Stimulated activated CD4-positive, alpha-beta T cell treated with anti-CD3 and anti-CD28 coated beads, Interleukin-15, amount 100 ng/mL, for 1 hour (primary cell): ENCODE measurements around the gene PSORS1C2.
A peak's percentile ranks its signal among the peaks of the same experiment; 100 is the strongest.

Source experiments
- DNase-seq, 2 donors: peaks; one replicate each; pipeline ENCODE4 v3.0.0-alpha.2; 2020; ENCODE audit warnings: low read depth in 1 of 2, low spot score in 1 of 2

Gene PSORS1C2

GRCh38 chr6:31114970-31115849 is 23.7 kb downstream of the PSORS1C2 start:
- DNase-seq: no peak

- no peak for DNase-seq
Observed at GRCh38 chr6:31114541-31114878, 24.4 kb downstream of the PSORS1C2 start, which contains the start of gene PSORS1C1. Gene PSORS1C1 (plus strand): TSS chr6:31114800. CDS start chr6:31129633, 14,833 bp downstream.

GRCh38 chr6:31113861-31114540 is 24.9 kb downstream of the PSORS1C2 start:
- no peak for DNase-seq

- no peak for DNase-seq
Observed at GRCh38 chr6:31112478-31112877, 26.4 kb downstream of the PSORS1C2 start, which contains the start of gene C6orf15. Gene C6orf15 (minus strand): TSS chr6:31112575. CDS start chr6:31112555, 20 bp downstream.

GRCh38 chr6:31111712-31112111 is 27.2 kb downstream of the PSORS1C2 start:
- DNase-seq: no peak

GRCh38 chr6:31110825-31111582 is 27.9 kb downstream of the PSORS1C2 start:
- DNase-seq: no peak

GRCh38 chr6:31107052-31107451 is 31.8 kb downstream of the PSORS1C2 start:
- no peak for DNase-seq

GRCh38 chr6:31103136-31103535 is 35.7 kb downstream of the PSORS1C2 start:
- DNase-seq: no peak

- DNase-seq: no peak
Observed at GRCh38 chr6:31098449-31098938, 40.4 kb downstream of the PSORS1C2 start.

GRCh38 chr6:31096656-31097055 is 42.2 kb downstream of the PSORS1C2 start:
- DNase-seq: no peak

GRCh38 chr6:31096215-31096614 is 42.7 kb downstream of the PSORS1C2 start:
- DNase-seq: no peak

GRCh38 chr6:31094389-31094881 is 44.4 kb downstream of the PSORS1C2 start:
- DNase-seq: peak in 1 of 2 donors; percentile 5

GRCh38 chr6:31092769-31093505 is 45.9 kb downstream of the PSORS1C2 start:
- no peak for DNase-seq

GRCh38 chr6:31092238-31092637 is 46.6 kb downstream of the PSORS1C2 start:
- no peak for DNase-seq

GRCh38 chr6:31091680-31092079 is 47.2 kb downstream of the PSORS1C2 start:
- no peak for DNase-seq

GRCh38 chr6:31090973-31091364 is 47.9 kb downstream of the PSORS1C2 start:
- DNase-seq: no peak

GRCh38 chr6:31090275-31090972 is 48.4 kb downstream of the PSORS1C2 start:
- no peak for DNase-seq
